ENCODE measurements around the gene FER. TPM values are rescaled to one million over a fixed set of nuclear protein-coding genes. Genes with fewer than 3 reads are reported as not detected.

The FER gene
- total and polyA plus RNA-seq, 9 of the 15 experiments (the other 6 are each of a cell fraction or from before 2014, with no cell fraction given): 6.7 to 18.2 (median 8.9) TPM

GRCh38 chr5:108940506-108940905 lies 192.8 kb downstream of the FER start (continued):
- TF ChIP-seq FOXP1 (CRISPR knock-in tag; IDR thresholded peaks at IDR 0.05) (no peak), SP2 (IDR thresholded peaks at IDR 0.05; ENCODE audit: extremely low read depth, low read depth, low read length, poor library complexity, severe bottlenecking) (no peak), FUS (optimal IDR thresholded peaks at IDR 0.05; ENCODE audit: low read depth, low read length) (no peak), E2F5 (CRISPR knock-in tag; IDR thresholded peaks at IDR 0.05) (no peak), KAT2B (IDR thresholded peaks at IDR 0.05; ENCODE audit: low read depth, low read length) (no peak)

DNA sequence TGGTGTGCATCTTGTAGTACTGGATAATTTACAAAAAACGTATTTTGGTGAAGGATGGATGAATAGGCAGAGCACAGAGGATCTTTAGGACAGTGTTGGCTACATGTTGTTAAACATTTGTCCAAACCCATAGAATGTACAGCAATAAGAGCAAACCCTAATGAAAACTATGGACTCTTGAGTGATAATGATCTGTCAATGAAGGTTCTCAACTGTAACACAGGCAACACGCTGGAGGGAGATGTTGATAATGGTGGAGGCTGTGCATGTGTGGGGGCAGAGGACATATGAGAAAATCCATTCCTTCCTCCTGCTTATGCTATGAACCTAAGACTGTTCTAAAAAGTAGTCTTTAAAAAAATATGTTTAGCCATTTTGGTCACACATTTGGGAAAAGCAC lies 194.0 kb downstream of the FER start:
- Histone ChIP-seq H3K9ac (ENCODE audit: insufficient read depth in 1 of 2, low read depth in 2 of 2, low read length in 2 of 2) (no peak overlapping the region), H3K4me3 (no peak overlapping the region), H3K4me1 (replicated peaks in 1 of 2; ENCODE audit: control insufficient read depth in 2 of 2, insufficient read depth in 2 of 2, low read length in 2 of 2) (peaks cover 0 to 2% of the 10 kb centered on the region in 2 experiments; a peak in 2 of 5 replicates), H3K9me3 (replicated peaks; ENCODE audit: control insufficient read depth, insufficient read depth, low read depth, low read length) (no peaks in the 10 kb centered on the region), H3K79me2 (ENCODE audit: control insufficient read depth, insufficient read depth, low read length) (no peaks in the 10 kb centered on the region), H4K20me1 (replicated peaks; ENCODE audit: control insufficient read depth, insufficient read depth, low read length) (no peaks in the 10 kb centered on the region), H3K4me2 (ENCODE audit: insufficient read depth, low read length) (no peak overlapping the region), H3K9me1 (ENCODE audit: control insufficient read depth, insufficient read depth, low read length) (no peaks in the 10 kb centered on the region), H3K27me3 (ENCODE audit: control insufficient read depth in 2 of 2, insufficient read depth in 2 of 2, low read length in 2 of 2) (no peaks in the 10 kb centered on the region), H2AFZ (ENCODE audit: low read depth, low read length) (no peak overlapping the region), H3K27ac (ENCODE audit: extremely low read depth, low read depth, low read length) (no peak overlapping the region), H3K36me3 (ENCODE audit: control insufficient read depth, insufficient read depth, low read length) (no peaks in the 10 kb centered on the region)
- BruUV-seq (replicated peaks): no TSS peak
- in situ Hi-C loops (cut with MboI): no loop called here
- 8% methylated on average over 2 of the region's 2 CpGs for WGBS (ENCODE audit: insufficient coverage, low coverage, missing lambda C conversion rate)
- no peak for FAIRE-seq
- ATAC-seq: no peak
- TF ChIP-seq ZNF785 (CRISPR knock-in tag; IDR thresholded peaks at IDR 0.05) (no peak), CAMTA2 (CRISPR knock-in tag; conservative IDR thresholded peaks at IDR 0.05) (no peak), PPARD (CRISPR knock-in tag; IDR thresholded peaks at IDR 0.05) (no peak), ZNF3 (CRISPR knock-in tag; IDR thresholded peaks at IDR 0.05) (no peak), ZNF695 (CRISPR knock-in tag; IDR thresholded peaks at IDR 0.05) (no peak), SIX5 (IDR thresholded peaks at IDR 0.05; ENCODE audit: borderline replicate concordance in 1 of 2, insufficient read depth in 1 of 2, low read depth in 1 of 2, low read length in 2 of 2) (no peak)
- TF ChIP-seq, protein P1, sequence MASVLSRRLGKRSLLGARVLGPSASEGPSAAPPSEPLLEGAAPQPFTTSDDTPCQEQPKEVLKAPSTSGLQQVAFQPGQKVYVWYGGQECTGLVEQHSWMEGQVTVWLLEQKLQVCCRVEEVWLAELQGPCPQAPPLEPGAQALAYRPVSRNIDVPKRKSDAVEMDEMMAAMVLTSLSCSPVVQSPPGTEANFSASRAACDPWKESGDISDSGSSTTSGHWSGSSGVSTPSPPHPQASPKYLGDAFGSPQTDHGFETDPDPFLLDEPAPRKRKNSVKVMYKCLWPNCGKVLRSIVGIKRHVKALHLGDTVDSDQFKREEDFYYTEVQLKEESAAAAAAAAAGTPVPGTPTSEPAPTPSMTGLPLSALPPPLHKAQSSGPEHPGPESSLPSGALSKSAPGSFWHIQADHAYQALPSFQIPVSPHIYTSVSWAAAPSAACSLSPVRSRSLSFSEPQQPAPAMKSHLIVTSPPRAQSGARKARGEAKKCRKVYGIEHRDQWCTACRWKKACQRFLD (CRISPR knock-in tag; IDR thresholded peaks at IDR 0.05): no peak
- intact Hi-C loops (cut with micrococcal nuclease): no loop called here
- no peak for DNase-seq (ENCODE audit: extremely low read depth in 1 of 4, low spot score in 3 of 4)
- ChIA-PET POLR2A (no interaction called here), CTCF (ENCODE audit: low intra/inter-chr PET ratio) (no interaction called here)
